Heart right ventricle (tissue), 16 donors: ENCODE results near the gene PREPL. TPM values are rescaled to one million over a fixed set of nuclear protein-coding genes. Genes with fewer than 3 reads are reported as not detected.
A peak's percentile ranks its signal among the peaks of the same experiment; 100 is the strongest.

ENCODE experiments used
- ATAC-seq, 8 donors: fragments of 200-7000 bp; cut with Tn5 transposase; one replicate each; pipeline ENCODE4 v1.9.1; 2020; ENCODE audit warnings: mild to moderate bottlenecking in 8 of 8, moderate library complexity in 8 of 8, moderate number of reproducible peaks in 1 of 8
- DNase-seq, 2 donors: peaks; one replicate each; pipeline ENCODE4 v3.0.0-alpha.2; 2020
- H3K27ac ChIP-seq, 10 donors: fragments of 200-600 bp; sonication (generic) in 2 of 10; one replicate each; pipeline versions ENCODE4 v1.5.0 to v1.8.0; 2020 to 2022; ENCODE audit warnings: mild to moderate bottlenecking in 3 of 10
- H3K27me3 ChIP-seq, 7 donors: fragments of 200-600 bp; one replicate each; pipeline ENCODE4 v1.8.0; 2021 to 2022; ENCODE audit warnings: mild to moderate bottlenecking in 2 of 7
- H3K36me3 ChIP-seq, 9 donors: fragments of 200-600 bp; sonication (generic) in 1 of 9; one replicate each; pipeline versions ENCODE4 v1.5.0 to v1.8.0; 2020 to 2022; ENCODE audit warnings: mild to moderate bottlenecking in 2 of 9
- H3K4me1 ChIP-seq, 9 donors: fragments of 200-600 bp; sonication (generic) in 1 of 9; one replicate each; pipeline versions ENCODE4 v1.5.0 to v1.8.0; 2020 to 2022; ENCODE audit warnings: mild to moderate bottlenecking in 4 of 9
- H3K4me3 ChIP-seq, 10 donors: fragments of 200-600 bp; sonication (generic) in 2 of 10; one replicate each; pipeline versions ENCODE4 v1.5.0 to v1.8.0; 2020 to 2022; ENCODE audit warnings: mild to moderate bottlenecking in 7 of 10, moderate library complexity in 2 of 10
- H3K9me3 ChIP-seq, 11 donors: fragments of 200-600 bp in 10 of 11; sonication (generic) in 2 of 11; one replicate each; pipeline versions ENCODE4 v1.5.0 to v1.8.0; 2013 to 2022; ENCODE audit warnings: mild to moderate bottlenecking in 2 of 11, control low read depth in 1 of 11, moderate library complexity in 1 of 11
- WGBS, 2 donors: extraction: QIAGEN DNeasy Blood & Tissue Kit; methylation state at CpG; one replicate each; pipeline ENCODE4 v1.1.7; 2013; ENCODE audit warnings: inconsistent platforms in 1 of 2; 5-methylcytosine and 5-hydroxymethylcytosine counted together
- intact Hi-C, 10 donors: fragments of 100-400 bp; cut with DNase I; formaldehyde crosslinking; loops; one replicate each; pipeline versions ENCODE4 v1.11.1 to v1.14.2; 2022
- polyA plus RNA-seq, 2 donors: library from polyadenylated mRNA; stranded (reverse); fragments of 200-250 nt; gene quantifications; one replicate each; pipeline ENCODE4 v1.2.3, GENCODE V29; 2013
- total RNA-seq, 10 donors: library from RNA; stranded (reverse); fragmentation: NEBNext Ultra II Directional in 3 of 10; extraction: Animal tissue kit (Norgen Biotek cat#: 25700) in 3 of 10; gene quantifications; one replicate each; pipeline versions ENCODE4 v1.2.1 to v1.2.4, GENCODE V29; 2021 to 2023
- TF ChIP-seq, protein P1 (sequence below), 9 donors: fragments of 200-600 bp; sonication (generic) in 2 of 9; IDR thresholded peaks; one replicate each; pipeline versions ENCODE4 v1.5.0 to v1.8.0; 2021 to 2022; ENCODE audit warnings: antibody characterized with exemption in 9 of 9, mild to moderate bottlenecking in 5 of 9, moderate library complexity in 1 of 9
- donor health status: Arrhythmogenic right ventricular cardiomyopathy.
- donor health status: ischemic (EF 13 %, LVEDD 7.1; RV severe dilation, severe dysfunction).
- donor health status: healthy with polysubstance abuse.
- donor health status: DM: no; HTN: yes; CAD: no.
- donor health status: DM: no; HTN: no; CAD: no.
- donor health status: ischemic (EF 25% LVEDD 6.9; RV normal size, moderate dysfunction).
- donor health status: ischemic (EF 25% LVEDD 5.7; RV mildly dilated, moderate dysfunction).
- donor health status: healthy.
- donor health status: DM: yes; HTN: yes; CAD: no.
- donor health status: Ischemic cardiomyopathy.
- donor health status: ischemic (EF 35%, LVEDD 5.7; RV mildly dilated, moderate dysfunction).
- donor health status: nonischemic (EF 11% LVEDD 7.7; RV severe dilation, severe dysfunction).
- donor health status: DM: yes; HTN: yes; CAD: no.
- donor health status: PGD.
- donor health status: ischemic (EF 29% LVEDD 5.4; RV normal size, mild dysfunction).
- donor health status: nonischemic (EF 23%, LVEDD 6.1; RV moderate dilation, normal function).

Gene PREPL
- total and polyA plus RNA-seq, 12 donors = 8.5 to 132 (median 90.9) TPM

DNA sequence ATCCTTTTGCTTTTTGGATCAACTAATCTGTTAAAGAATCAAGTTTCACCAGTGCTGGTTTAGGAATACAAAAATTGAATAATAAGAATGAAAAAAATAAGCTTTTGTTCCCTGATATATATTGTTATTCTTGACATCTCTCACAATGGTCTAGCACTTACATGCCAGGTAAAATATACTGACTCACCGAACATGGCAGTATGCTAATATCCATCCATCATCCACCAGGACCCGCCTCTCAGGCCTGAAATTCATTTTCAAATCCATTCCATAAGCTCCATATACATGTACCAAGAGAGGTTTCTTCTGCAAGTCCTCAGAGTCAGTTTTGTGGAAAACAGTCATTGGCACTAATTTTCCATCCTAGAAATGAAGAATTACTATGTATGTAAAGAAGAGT is 32.5 kb downstream of the PREPL start:
- WGBS, 2 donors = 92 to 95% methylated on average over 2 of the region's 2 CpGs
- TF ChIP-seq, protein P1, sequence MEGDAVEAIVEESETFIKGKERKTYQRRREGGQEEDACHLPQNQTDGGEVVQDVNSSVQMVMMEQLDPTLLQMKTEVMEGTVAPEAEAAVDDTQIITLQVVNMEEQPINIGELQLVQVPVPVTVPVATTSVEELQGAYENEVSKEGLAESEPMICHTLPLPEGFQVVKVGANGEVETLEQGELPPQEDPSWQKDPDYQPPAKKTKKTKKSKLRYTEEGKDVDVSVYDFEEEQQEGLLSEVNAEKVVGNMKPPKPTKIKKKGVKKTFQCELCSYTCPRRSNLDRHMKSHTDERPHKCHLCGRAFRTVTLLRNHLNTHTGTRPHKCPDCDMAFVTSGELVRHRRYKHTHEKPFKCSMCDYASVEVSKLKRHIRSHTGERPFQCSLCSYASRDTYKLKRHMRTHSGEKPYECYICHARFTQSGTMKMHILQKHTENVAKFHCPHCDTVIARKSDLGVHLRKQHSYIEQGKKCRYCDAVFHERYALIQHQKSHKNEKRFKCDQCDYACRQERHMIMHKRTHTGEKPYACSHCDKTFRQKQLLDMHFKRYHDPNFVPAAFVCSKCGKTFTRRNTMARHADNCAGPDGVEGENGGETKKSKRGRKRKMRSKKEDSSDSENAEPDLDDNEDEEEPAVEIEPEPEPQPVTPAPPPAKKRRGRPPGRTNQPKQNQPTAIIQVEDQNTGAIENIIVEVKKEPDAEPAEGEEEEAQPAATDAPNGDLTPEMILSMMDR (IDR thresholded peaks at IDR 0.05) = no peak
- Histone ChIP-seq H3K4me1 (peaks cover 0 to 30% (median 8%) of the 10 kb centered on the region in 9 donors), H3K27ac (no peak overlapping the region), H3K36me3 (peaks cover 0 to 100% (median 30%) of the 10 kb centered on the region in 9 donors), H3K4me3 (no peak overlapping the region), H3K27me3 (no peaks in the 10 kb centered on the region), H3K9me3 (no peaks in the 10 kb centered on the region)
- ATAC-seq (no peak), DNase-seq (no peak)
- intact Hi-C loops = no loop called here

DNA sequence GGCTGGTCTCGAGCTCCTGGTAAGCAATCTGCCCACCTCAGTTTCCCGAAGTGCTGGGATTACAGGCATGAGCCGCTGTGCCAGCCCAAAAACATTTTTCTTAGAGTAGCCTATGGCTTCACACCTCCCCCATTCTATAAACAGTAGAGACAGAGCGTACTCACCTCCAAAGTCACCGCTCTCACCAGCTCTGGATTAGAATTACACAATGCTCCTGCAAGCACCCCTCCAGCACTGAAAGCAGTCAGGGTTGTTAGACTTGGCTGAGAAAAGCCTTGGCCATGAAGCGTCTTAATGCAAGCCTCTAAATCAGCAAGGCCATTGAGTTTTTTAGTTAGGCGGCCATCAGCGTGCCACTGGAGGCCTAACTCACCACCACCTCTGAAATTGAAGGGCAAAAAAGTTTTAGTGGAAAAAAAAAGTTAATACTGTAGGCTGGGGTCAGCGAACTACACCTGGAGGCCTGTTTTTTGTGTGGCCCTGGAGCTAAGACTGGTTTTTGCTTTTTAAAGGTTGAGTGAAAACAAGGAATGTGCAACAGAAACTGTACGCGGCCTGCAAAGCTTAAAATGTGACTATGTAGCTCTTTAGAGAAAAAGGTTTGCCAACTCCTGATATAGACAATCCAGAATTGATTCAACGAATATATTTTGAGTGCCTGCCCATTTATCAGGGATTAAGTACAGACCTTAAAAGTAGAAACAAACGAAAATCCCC is 34.6 kb downstream of the PREPL start:
- Histone ChIP-seq H3K9me3 (no peaks in the 10 kb centered on the region), H3K4me1 (peaks cover 0 to 25% (median 8%) of the 10 kb centered on the region in 9 donors), H3K36me3 (peaks cover 0 to 100% (median 47%) of the 10 kb centered on the region in 9 donors), H3K27ac (peak overlapping the region in 5 of 10 donors; percentile 19 to 73 (median 56)), H3K4me3 (no peak overlapping the region), H3K27me3 (no peaks in the 10 kb centered on the region)
- ATAC-seq = peak in 3 of 8 donors; percentile 17 to 61 (median 54)
- 87% methylated on average over 13 of the region's 13 CpGs for WGBS, 2 donors
- intact Hi-C loops = no loop called here
- TF ChIP-seq, protein P1 (IDR thresholded peaks at IDR 0.05) = no peak
- DNase-seq = no peak

- Histone ChIP-seq H3K4me3 (no peak overlapping the region), H3K36me3 (peaks cover 0 to 100% (median 47%) of the 10 kb centered on the region in 9 donors), H3K4me1 (peaks cover 0 to 25% (median 8%) of the 10 kb centered on the region in 9 donors), H3K27me3 (no peaks in the 10 kb centered on the region), H3K27ac (peak overlapping the region in 7 of 10 donors; percentile 19 to 73 (median 50)), H3K9me3 (no peaks in the 10 kb centered on the region)
- 47 to 69% methylated on average over 4 of the region's 4 CpGs for WGBS, 2 donors
- TF ChIP-seq, protein P1 (IDR thresholded peaks at IDR 0.05) = no peak
- peak in 4 of 8 donors; percentile 36 to 76 (median 62) for ATAC-seq
- DNase-seq = no peak
- intact Hi-C loops = no loop called here
Measured at GRCh38 chr2:44325897-44326296, 35.4 kb downstream of the PREPL start.

DNA sequence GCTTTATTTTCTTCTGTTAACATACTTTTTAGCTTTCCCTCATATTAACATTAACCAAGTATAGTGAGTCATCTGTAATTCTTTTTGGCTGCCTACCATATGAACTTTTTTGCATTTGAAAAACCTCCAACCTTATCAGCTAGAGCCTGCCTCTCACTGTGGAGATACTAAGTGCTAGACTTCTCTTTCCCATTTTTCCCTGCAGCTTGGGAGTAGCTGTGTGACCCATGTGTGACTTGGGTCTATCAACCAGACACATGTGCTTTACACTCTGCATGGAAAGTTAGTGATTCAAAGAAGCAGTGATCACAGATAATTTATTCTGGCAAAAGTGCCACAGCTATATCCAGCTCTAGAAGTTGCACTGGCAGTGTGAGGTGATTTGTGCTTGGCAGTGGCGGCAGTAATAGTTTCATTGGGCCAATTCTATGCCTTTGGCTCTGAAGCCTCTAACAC is 36.3 kb downstream of the PREPL start:
- DNase-seq (peak in 1 of 2 donors; percentile 28), ATAC-seq (peak; percentile 70 to 96 (median 90))
- Histone ChIP-seq H3K4me1 (peaks cover 0 to 25% (median 8%) of the 10 kb centered on the region in 9 donors), H3K27me3 (no peaks in the 10 kb centered on the region), H3K4me3 (no peak overlapping the region), H3K36me3 (peaks cover 0 to 100% (median 54%) of the 10 kb centered on the region in 9 donors), H3K9me3 (no peaks in the 10 kb centered on the region), H3K27ac (peak overlapping the region in 7 of 10 donors; percentile 18 to 73 (median 51))
- 19 to 62% methylated on average over 1 of the region's 1 CpG for WGBS, 2 donors
- intact Hi-C loops = no loop called here
- TF ChIP-seq, protein P1 (IDR thresholded peaks at IDR 0.05) = no peak
